Left lung (tissue), 10 donors: ENCODE measurements around the gene GPALPP1. TPM values are rescaled to one million over a fixed set of nuclear protein-coding genes. Genes with fewer than 3 reads are reported as not detected.
A peak's percentile ranks its signal among the peaks of the same experiment; 100 is the strongest.

Experiments used
- ATAC-seq: fragments of 200-7000 bp; cut with Tn5 transposase; one replicate; pipeline ENCODE4 v1.9.1; 2020; ENCODE audit warnings: moderate library complexity
- DNase-seq, 4 donors: peaks; one replicate each; pipeline ENCODE4 v3.0.0-alpha.2; 2013 to 2020
- H3K27ac ChIP-seq, 2 donors: fragments of 200-600 bp; sonication (generic) in 1 of 2; one replicate each; pipeline versions ENCODE4 v1.5.0 to v1.8.0; 2020 to 2021
- H3K27me3 ChIP-seq, 2 donors: fragments of 200-600 bp; sonication (generic) in 1 of 2; one replicate each; pipeline versions ENCODE4 v1.5.0 to v1.8.0; 2020 to 2021
- H3K36me3 ChIP-seq, 2 donors: fragments of 200-600 bp; sonication (generic) in 1 of 2; one replicate each; pipeline versions ENCODE4 v1.5.0 to v1.8.0; 2020 to 2021
- H3K4me1 ChIP-seq, 2 donors: fragments of 200-600 bp; one replicate each; pipeline ENCODE4 v1.8.0; 2021
- H3K4me3 ChIP-seq, 2 donors: fragments of 200-600 bp; sonication (generic) in 1 of 2; one replicate each; pipeline versions ENCODE4 v1.5.0 to v1.8.0; 2020 to 2021; ENCODE audit warnings: mild to moderate bottlenecking in 1 of 2
- H3K9me3 ChIP-seq, 2 donors: fragments of 200-600 bp; sonication (generic) in 1 of 2; one replicate each; pipeline versions ENCODE4 v1.5.0 to v1.8.0; 2020 to 2021
- intact Hi-C, 2 donors: fragments of 100-400 bp; cut with DNase I; formaldehyde crosslinking; loops; one replicate each; pipeline versions ENCODE4 v1.11.2 to v1.14.2; 2022
- polyA plus RNA-seq, 6 donors: library from polyadenylated mRNA; unstranded; fragments of 120-200 nt; gene quantifications; one replicate each; pipeline ENCODE4 v1.2.1, GENCODE V29; 2013; ENCODE audit not compliant: insufficient read length in 6 of 6
- total RNA-seq, 2 donors: library from RNA; stranded (reverse); fragmentation: NEBNext Ultra II Directional; extraction: Animal tissue kit (Norgen Biotek cat#: 25700); gene quantifications; one replicate each; pipeline ENCODE4 v1.2.1, GENCODE V29; 2021
- TF ChIP-seq, protein P1 (sequence below), 2 donors: fragments of 200-600 bp; sonication (generic) in 1 of 2; IDR thresholded peaks; one replicate each; pipeline versions ENCODE4 v1.5.0 to v1.8.0; 2021; ENCODE audit warnings: antibody characterized with exemption in 2 of 2
- donor health status: DM: no; HTN: yes; CAD: no.
- donor health status: DM: no; HTN: no; CAD: no.

Gene GPALPP1
- total and polyA plus RNA-seq, 8 donors = 16.3 to 65.9 (median 58.6) TPM

DNA sequence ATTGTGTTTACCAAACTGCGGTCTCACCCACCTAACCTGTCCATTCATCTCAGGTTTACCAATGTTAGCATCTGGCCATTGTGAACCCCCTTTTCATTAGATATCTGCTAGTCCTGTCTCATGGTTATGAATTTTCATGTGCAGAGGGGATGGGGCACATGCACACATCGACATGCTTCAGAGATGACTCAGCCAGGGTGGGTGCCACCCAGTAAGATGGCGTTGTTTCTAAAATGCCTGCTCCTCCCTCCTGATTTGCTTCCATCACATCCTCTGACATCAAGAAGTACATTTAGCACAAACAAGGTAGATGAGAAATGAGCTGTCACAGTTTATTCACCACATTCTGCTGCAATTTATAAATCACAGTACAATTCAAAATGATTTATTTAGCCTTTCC is 51.3 kb downstream of the GPALPP1 start:
- DNase-seq = no peak
- Histone ChIP-seq H3K27ac (no peak overlapping the region), H3K36me3 (peaks cover 0 to under 1% of the 10 kb centered on the region in 2 donors), H3K9me3 (no peaks in the 10 kb centered on the region), H3K27me3 (no peaks in the 10 kb centered on the region), H3K4me3 (no peak overlapping the region), H3K4me1 (no peaks in the 10 kb centered on the region)
- intact Hi-C loops = no loop called here
- ATAC-seq = no peak
- TF ChIP-seq, protein P1, sequence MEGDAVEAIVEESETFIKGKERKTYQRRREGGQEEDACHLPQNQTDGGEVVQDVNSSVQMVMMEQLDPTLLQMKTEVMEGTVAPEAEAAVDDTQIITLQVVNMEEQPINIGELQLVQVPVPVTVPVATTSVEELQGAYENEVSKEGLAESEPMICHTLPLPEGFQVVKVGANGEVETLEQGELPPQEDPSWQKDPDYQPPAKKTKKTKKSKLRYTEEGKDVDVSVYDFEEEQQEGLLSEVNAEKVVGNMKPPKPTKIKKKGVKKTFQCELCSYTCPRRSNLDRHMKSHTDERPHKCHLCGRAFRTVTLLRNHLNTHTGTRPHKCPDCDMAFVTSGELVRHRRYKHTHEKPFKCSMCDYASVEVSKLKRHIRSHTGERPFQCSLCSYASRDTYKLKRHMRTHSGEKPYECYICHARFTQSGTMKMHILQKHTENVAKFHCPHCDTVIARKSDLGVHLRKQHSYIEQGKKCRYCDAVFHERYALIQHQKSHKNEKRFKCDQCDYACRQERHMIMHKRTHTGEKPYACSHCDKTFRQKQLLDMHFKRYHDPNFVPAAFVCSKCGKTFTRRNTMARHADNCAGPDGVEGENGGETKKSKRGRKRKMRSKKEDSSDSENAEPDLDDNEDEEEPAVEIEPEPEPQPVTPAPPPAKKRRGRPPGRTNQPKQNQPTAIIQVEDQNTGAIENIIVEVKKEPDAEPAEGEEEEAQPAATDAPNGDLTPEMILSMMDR (IDR thresholded peaks at IDR 0.05) = no peak

DNA sequence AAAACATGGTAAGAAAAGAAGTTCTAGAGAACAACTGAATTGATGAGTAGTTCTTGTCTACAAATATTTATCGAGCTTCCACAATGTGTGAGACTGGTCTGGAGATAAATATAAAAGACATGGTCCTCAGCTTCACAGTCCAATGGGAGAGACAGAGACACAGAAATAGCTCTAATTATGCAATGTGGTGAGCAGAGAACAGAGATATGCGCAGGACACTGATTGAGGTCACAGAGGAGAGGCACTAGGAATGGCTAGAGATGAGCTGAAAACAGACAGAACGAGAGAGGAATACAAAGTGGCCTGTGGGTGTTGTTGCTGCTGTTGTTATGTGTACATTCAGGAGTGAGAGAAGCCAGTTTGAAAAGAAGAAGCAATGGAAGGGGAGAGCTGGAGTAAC is 53.2 kb downstream of the GPALPP1 start:
- H3K4me3 ChIP-seq = no peak overlapping the region
- H3K9me3 ChIP-seq = no peaks in the 10 kb centered on the region
- H3K27me3 ChIP-seq = no peaks in the 10 kb centered on the region
- no peak overlapping the region for H3K27ac ChIP-seq
- no peak for ATAC-seq
- H3K36me3 ChIP-seq = no peaks in the 10 kb centered on the region
- DNase-seq = no peak
- TF ChIP-seq, protein P1 (IDR thresholded peaks at IDR 0.05) = no peak
- intact Hi-C loops = no loop called here
- H3K4me1 ChIP-seq = peaks cover 0 to 8% of the 10 kb centered on the region in 2 donors

DNA sequence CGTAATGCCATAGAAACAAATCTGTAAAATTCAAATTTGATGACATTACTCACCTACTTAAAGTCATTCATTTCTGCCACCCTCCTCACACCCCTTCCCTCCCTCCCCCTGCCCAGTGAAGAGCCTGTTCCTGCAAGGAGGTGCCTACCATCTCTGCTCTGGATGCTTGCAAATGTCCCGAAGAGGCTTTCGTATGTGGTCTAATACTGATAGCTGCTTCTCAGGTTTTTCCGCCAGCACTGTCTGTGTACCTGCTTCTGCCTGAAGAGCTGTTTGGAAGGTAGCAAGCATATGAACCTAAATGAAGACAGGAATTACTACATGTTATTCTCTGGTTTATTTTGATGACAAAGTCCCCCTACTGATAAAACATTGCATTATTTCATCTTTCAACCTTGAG is 57.1 kb downstream of the GPALPP1 start:
- no peaks in the 10 kb centered on the region for H3K27me3 ChIP-seq
- no peak for DNase-seq
- no peak overlapping the region for H3K27ac ChIP-seq
- H3K9me3 ChIP-seq = no peaks in the 10 kb centered on the region
- no peaks in the 10 kb centered on the region for H3K36me3 ChIP-seq
- TF ChIP-seq, protein P1 (IDR thresholded peaks at IDR 0.05) = no peak
- intact Hi-C loops = no loop called here
- no peak for ATAC-seq
- peak overlapping the region in 1 of 2 donors; percentile 32 for H3K4me3 ChIP-seq
- H3K4me1 ChIP-seq = peaks cover 0 to 13% of the 10 kb centered on the region in 2 donors

DNA sequence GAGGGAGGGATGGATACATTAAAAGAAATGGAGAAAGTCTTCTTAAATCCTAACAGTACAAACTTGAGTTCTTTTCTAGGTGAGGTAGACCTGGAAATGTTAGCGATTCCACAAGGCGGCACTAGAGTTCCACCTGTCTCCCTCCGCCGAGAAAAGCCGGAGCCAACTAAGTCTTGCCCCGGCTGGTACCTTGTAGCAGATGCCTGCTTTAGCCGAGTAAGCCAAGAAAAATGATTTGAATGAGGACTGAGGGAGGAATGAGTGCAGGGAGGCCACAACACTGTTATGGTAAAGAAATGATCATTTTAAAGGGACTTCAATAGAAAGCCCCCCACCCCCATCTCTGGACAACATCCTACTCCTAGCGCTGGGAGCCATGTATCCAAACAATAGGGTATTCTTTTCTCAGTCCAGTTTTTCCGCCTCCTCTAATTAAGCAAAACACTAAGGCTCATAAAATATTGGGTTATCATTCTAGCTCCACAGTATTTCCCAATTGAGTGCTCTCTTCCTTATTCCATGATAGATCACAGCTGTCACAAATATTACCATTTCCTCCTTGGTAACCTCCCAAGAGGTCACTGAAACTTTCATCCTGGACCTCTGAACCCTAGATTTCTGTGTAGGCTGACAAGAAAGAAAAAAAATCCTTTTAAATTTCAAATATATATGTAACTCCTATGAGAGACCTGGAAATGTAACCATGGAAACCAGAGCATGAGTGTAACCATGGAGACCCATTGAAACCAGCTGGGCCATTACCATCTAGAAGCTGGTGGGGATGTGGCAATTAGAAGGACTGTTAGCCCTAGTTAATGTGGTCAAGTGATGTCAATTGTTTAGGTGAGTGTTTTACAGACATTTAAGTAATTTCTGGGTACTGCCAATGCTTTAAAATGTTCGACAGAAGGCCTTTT is 58.3 kb downstream of the GPALPP1 start:
- intact Hi-C loops = no loop called here
- DNase-seq (peak in 3 of 4 donors; percentile 62 to 75 (median 63)), ATAC-seq (peak; percentile 99)
- peaks cover 0 to 16% of the 10 kb centered on the region in 2 donors for H3K4me1 ChIP-seq
- H3K27ac ChIP-seq = no peak overlapping the region
- H3K36me3 ChIP-seq = no peaks in the 10 kb centered on the region
- no peaks in the 10 kb centered on the region for H3K9me3 ChIP-seq
- TF ChIP-seq, protein P1 (IDR thresholded peaks at IDR 0.05) = peak; percentile 70 to 81
- peak overlapping the region; percentile 32 to 35 for H3K4me3 ChIP-seq
- no peaks in the 10 kb centered on the region for H3K27me3 ChIP-seq

DNA sequence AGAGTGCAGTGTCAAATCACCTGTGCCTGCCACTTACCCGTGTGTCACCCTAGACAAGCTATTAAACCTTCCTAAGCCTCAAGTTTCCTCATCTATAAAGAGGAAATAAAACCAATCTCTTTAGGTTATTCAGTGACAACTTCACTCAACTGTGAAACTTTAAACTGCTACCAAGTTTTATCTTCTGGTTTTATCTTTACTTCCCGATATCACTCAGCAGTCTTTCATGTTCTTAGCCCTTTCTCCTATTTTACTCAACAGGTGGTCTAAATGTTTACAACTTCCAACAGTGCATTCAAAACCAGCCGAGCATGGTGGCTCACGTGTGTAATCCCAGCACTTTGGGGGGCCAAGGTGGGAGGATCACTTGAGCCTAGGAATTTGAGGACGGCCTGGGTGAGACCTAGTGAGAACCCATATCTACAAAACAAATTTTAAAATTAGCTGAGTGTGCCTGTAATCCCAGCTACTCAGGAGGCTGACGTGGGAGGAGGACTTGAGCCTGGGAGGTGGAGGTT is 59.6 kb downstream of the GPALPP1 start:
- TF ChIP-seq, protein P1 (IDR thresholded peaks at IDR 0.05) = no peak
- H3K36me3 ChIP-seq = no peaks in the 10 kb centered on the region
- H3K27ac ChIP-seq = no peak overlapping the region
- no peak overlapping the region for H3K4me3 ChIP-seq
- intact Hi-C loops = no loop called here
- peaks cover 0 to 16% of the 10 kb centered on the region in 2 donors for H3K4me1 ChIP-seq
- ATAC-seq = no peak
- no peaks in the 10 kb centered on the region for H3K27me3 ChIP-seq
- no peaks in the 10 kb centered on the region for H3K9me3 ChIP-seq
- DNase-seq = no peak
